T-helper 22 cell (primary cell): ENCODE measurements around the gene STARD13.

ENCODE experiments used
- DNase-seq: peaks from one replicate; pipeline ENCODE4 v3.0.0-alpha.2; 2020; ENCODE audit warnings: low read depth

STARD13 gene

GRCh38 chr13:33083054-33083453 is 202.5 kb downstream of the STARD13 start:
- DNase-seq: no peak

- DNase-seq: no peak
These were observed 203.9 kb downstream of the STARD13 start for GRCh38 chr13:33081666-33082065.

GRCh38 chr13:33080972-33081590 is 204.5 kb downstream of the STARD13 start:
- no peak for DNase-seq

- DNase-seq: no peak
These were observed 205.6 kb downstream of the STARD13 start for GRCh38 chr13:33079960-33080359.

- no peak for DNase-seq
These were observed 207.3 kb downstream of the STARD13 start for GRCh38 chr13:33078263-33078662.

GRCh38 chr13:33076001-33076992 is 209.3 kb downstream of the STARD13 start:
- DNase-seq: no peak

- DNase-seq: no peak
These were observed 212.2 kb downstream of the STARD13 start for GRCh38 chr13:33073338-33073737.

GRCh38 chr13:33072759-33073158 is 212.8 kb downstream of the STARD13 start:
- no peak for DNase-seq

GRCh38 chr13:33072282-33072681 is 213.3 kb downstream of the STARD13 start:
- no peak for DNase-seq

GRCh38 chr13:33070713-33071112 is 214.8 kb downstream of the STARD13 start:
- no peak for DNase-seq

- DNase-seq: no peak
These were observed 216.2 kb downstream of the STARD13 start for GRCh38 chr13:33069365-33069764.

GRCh38 chr13:33066329-33066728 is 219.2 kb downstream of the STARD13 start:
- DNase-seq: no peak

GRCh38 chr13:33060815-33061214 is 224.7 kb downstream of the STARD13 start:
- no peak for DNase-seq

- no peak for DNase-seq
These were observed 226.7 kb downstream of the STARD13 start for GRCh38 chr13:33058776-33059327.

- DNase-seq: no peak
These were observed 228.4 kb downstream of the STARD13 start for GRCh38 chr13:33057019-33057780.

- no peak for DNase-seq
These were observed 232.0 kb downstream of the STARD13 start for GRCh38 chr13:33053397-33054066.
